ENCODE data around the gene AHCYL2.

The AHCYL2 gene

GRCh38 chr7:129224251-129225205 is at the start of gene AHCYL2:
Gene AHCYL2, plus strand, starts transcription at chr7:129225030.
- peak; percentile 98 for DNase-seq

GRCh38 chr7:129176916-129177710 is 47.7 kb upstream of the AHCYL2 start:
- DNase-seq = no peak

- no peak for DNase-seq
Observed at GRCh38 chr7:129184981-129185670, 39.7 kb upstream of the AHCYL2 start.

GRCh38 chr7:129186749-129187260 is 38.0 kb upstream of the AHCYL2 start:
- no peak for DNase-seq

- DNase-seq = no peak
Observed at GRCh38 chr7:129187681-129188371, 37.0 kb upstream of the AHCYL2 start.

- DNase-seq = peak; percentile 34
Observed at GRCh38 chr7:129188372-129188891, 36.4 kb upstream of the AHCYL2 start, which contains the start of gene SMO. Gene SMO, plus strand, starts transcription at chr7:129188633. Its CDS starts 519 bp downstream, at chr7:129189152.

- DNase-seq = no peak
Observed at GRCh38 chr7:129188892-129189660, 35.8 kb upstream of the AHCYL2 start.

- DNase-seq = no peak
Observed at GRCh38 chr7:129189661-129190310, 35.0 kb upstream of the AHCYL2 start.

GRCh38 chr7:129191272-129191671 is 33.6 kb upstream of the AHCYL2 start:
- DNase-seq = no peak

- DNase-seq = no peak
Observed at GRCh38 chr7:129193892-129194291, 30.9 kb upstream of the AHCYL2 start.

- no peak for DNase-seq
Observed at GRCh38 chr7:129197771-129198170, 27.1 kb upstream of the AHCYL2 start.

GRCh38 chr7:129199406-129199805 is 25.4 kb upstream of the AHCYL2 start:
- DNase-seq = no peak

- DNase-seq = no peak
Observed at GRCh38 chr7:129202058-129202777, 22.6 kb upstream of the AHCYL2 start.

- DNase-seq = no peak
Observed at GRCh38 chr7:129203050-129203741, 21.6 kb upstream of the AHCYL2 start.

GRCh38 chr7:129205126-129205818 is 19.6 kb upstream of the AHCYL2 start:
- no peak for DNase-seq

GRCh38 chr7:129205987-129206785 is 18.6 kb upstream of the AHCYL2 start:
- DNase-seq = no peak

GRCh38 chr7:129208667-129209066 is 16.2 kb upstream of the AHCYL2 start:
- DNase-seq = no peak
